Breast epithelium (tissue), 4 donors: ENCODE data around the gene CACFD1. TPM values are rescaled to one million over a fixed set of nuclear protein-coding genes. Genes with fewer than 3 reads are reported as not detected.

Source experiments
- DNase-seq, 2 donors: peaks; one replicate each; pipeline ENCODE4 v3.0.0-alpha.2; 2019; ENCODE audit warnings: low spot score in 2 of 2
- H3K27ac ChIP-seq, 2 donors: fragments of 200-600 bp; sonication (generic) in 1 of 2; one replicate each; pipeline ENCODE4 v1.5.1; 2016 to 2019; ENCODE audit warnings: mild to moderate bottlenecking in 1 of 2
- H3K27me3 ChIP-seq, 2 donors: fragments of 200-600 bp; sonication (generic) in 1 of 2; one replicate each; pipeline versions ENCODE4 v1.5.1 to v1.6.0; 2017 to 2019; ENCODE audit warnings: control low read depth in 1 of 2, mild to moderate bottlenecking in 1 of 2
- H3K36me3 ChIP-seq: fragments of 200-600 bp; one replicate; pipeline ENCODE4 v1.5.1; 2019
- H3K4me1 ChIP-seq, 2 donors: fragments of 200-600 bp; sonication (generic); one replicate each; pipeline ENCODE4 v1.5.1; 2016 to 2019; ENCODE audit warnings: control low read depth in 1 of 2
- H3K4me3 ChIP-seq, 3 donors: fragments of 200-600 bp; sonication (generic); 1 replicate in 2 of 3; 2 replicates in 1 of 3; pipeline ENCODE4 v1.5.1; 2016 to 2019; ENCODE audit warnings: mild to moderate bottlenecking in 3 of 3, moderate library complexity in 2 of 3
- H3K9me3 ChIP-seq, 2 donors: fragments of 200-600 bp; sonication (generic) in 1 of 2; one replicate each; pipeline ENCODE4 v1.5.1; 2016 to 2019; ENCODE audit warnings: control low read depth in 1 of 2
- CTCF ChIP-seq, 3 donors: fragments of 450-650 bp; IDR thresholded peaks; one replicate each; pipeline ENCODE4 v1.5.1; 2016 to 2017; ENCODE audit warnings: antibody characterized with exemption in 3 of 3, mild to moderate bottlenecking in 3 of 3, moderate library complexity in 3 of 3
- POLR2A ChIP-seq: fragments of 450-650 bp; IDR thresholded peaks from one replicate; pipeline ENCODE4 v1.6.1; 2016; ENCODE audit warnings: antibody characterized with exemption, mild to moderate bottlenecking, moderate library complexity
- POLR2AphosphoS5 ChIP-seq, 3 donors: sonication (generic); formaldehyde crosslinking; IDR thresholded peaks; one replicate each; pipeline ENCODE4 v1.6.1; 2017; ENCODE audit warnings: antibody characterized with exemption in 3 of 3
- intact Hi-C: fragments of 100-400 bp; cut with DNase I; formaldehyde crosslinking; loops from one replicate; pipeline ENCODE4 v1.15.1; 2023; ENCODE audit warnings: low total_unique reads
- total RNA-seq, 3 donors: library from RNA; depleted of rRNA; stranded (reverse); fragments of >200 nt; gene quantifications; one replicate each; pipeline ENCODE4 v1.1.0, GENCODE V29; 2016

CACFD1 gene
- total RNA-seq, 3 donors from 2014 or later, result 5.0 to 19.5 (median 13.4) TPM

- no peak for DNase-seq
- Histone ChIP-seq H3K27me3 (peaks cover 0 to 7% of the 10 kb centered on the region in 2 donors), H3K36me3 (no peaks in the 10 kb centered on the region), H3K4me1 (no peaks in the 10 kb centered on the region), H3K4me3 (no peak overlapping the region), H3K9me3 (no peaks in the 10 kb centered on the region), H3K27ac (no peak overlapping the region)
- intact Hi-C loops, result no loop called here
- TF ChIP-seq POLR2AphosphoS5 (IDR thresholded peaks at IDR 0.05) (no peak), POLR2A (no peak), CTCF (IDR thresholded peaks at IDR 0.05) (no peak)
Measured at GRCh38 chr9:133516256-133516960, 56.6 kb downstream of the CACFD1 start.

- H3K36me3 ChIP-seq, result no peaks in the 10 kb centered on the region
- no peak for TF ChIP-seq CTCF (IDR thresholded peaks at IDR 0.05)
- no peak for TF ChIP-seq POLR2A
- TF ChIP-seq POLR2AphosphoS5 (IDR thresholded peaks at IDR 0.05), result no peak
- H3K27ac ChIP-seq, result no peak overlapping the region
- no peaks in the 10 kb centered on the region for H3K4me1 ChIP-seq
- peaks cover 0 to 7% of the 10 kb centered on the region in 2 donors for H3K27me3 ChIP-seq
- DNase-seq, result no peak
- H3K4me3 ChIP-seq, result no peak overlapping the region
- H3K9me3 ChIP-seq, result no peaks in the 10 kb centered on the region
- intact Hi-C loops, result no loop called here
Measured at GRCh38 chr9:133516961-133517350, 57.2 kb downstream of the CACFD1 start.

GRCh38 chr9:133517711-133518110, 57.9 kb downstream of the CACFD1 start:
- no peak overlapping the region for H3K27ac ChIP-seq
- H3K9me3 ChIP-seq, result no peaks in the 10 kb centered on the region
- intact Hi-C loops, result no loop called here
- peaks cover 0 to 7% of the 10 kb centered on the region in 2 donors for H3K27me3 ChIP-seq
- no peak for DNase-seq
- no peaks in the 10 kb centered on the region for H3K4me1 ChIP-seq
- no peak overlapping the region for H3K4me3 ChIP-seq
- TF ChIP-seq POLR2AphosphoS5 (IDR thresholded peaks at IDR 0.05), result no peak
- TF ChIP-seq CTCF (IDR thresholded peaks at IDR 0.05), result no peak
- no peak for TF ChIP-seq POLR2A
- no peaks in the 10 kb centered on the region for H3K36me3 ChIP-seq

GRCh38 chr9:133518200-133518599, 58.4 kb downstream of the CACFD1 start:
- no peak for DNase-seq
- H3K27me3 ChIP-seq, result peaks cover 0 to 7% of the 10 kb centered on the region in 2 donors
- H3K9me3 ChIP-seq, result no peaks in the 10 kb centered on the region
- H3K27ac ChIP-seq, result no peak overlapping the region
- H3K4me3 ChIP-seq, result no peak overlapping the region
- TF ChIP-seq POLR2AphosphoS5 (IDR thresholded peaks at IDR 0.05), result no peak
- no peak for TF ChIP-seq CTCF (IDR thresholded peaks at IDR 0.05)
- TF ChIP-seq POLR2A, result no peak
- H3K4me1 ChIP-seq, result no peaks in the 10 kb centered on the region
- H3K36me3 ChIP-seq, result no peaks in the 10 kb centered on the region
- intact Hi-C loops, result no loop called here

- H3K4me3 ChIP-seq, result no peak overlapping the region
- DNase-seq, result no peak
- no peak overlapping the region for H3K27ac ChIP-seq
- intact Hi-C loops, result no loop called here
- peaks cover 0 to 7% of the 10 kb centered on the region in 2 donors for H3K27me3 ChIP-seq
- no peaks in the 10 kb centered on the region for H3K36me3 ChIP-seq
- TF ChIP-seq POLR2AphosphoS5 (IDR thresholded peaks at IDR 0.05) (no peak), CTCF (IDR thresholded peaks at IDR 0.05) (no peak), POLR2A (no peak)
- H3K4me1 ChIP-seq, result no peaks in the 10 kb centered on the region
- H3K9me3 ChIP-seq, result no peaks in the 10 kb centered on the region
Measured at GRCh38 chr9:133518706-133519449, 59.1 kb downstream of the CACFD1 start.
